GM12875 (cell line): ENCODE results near the gene TNFAIP8L2.
"Not testable (repeated sequence)": the region's sequence is repeated elsewhere in the genome, so short reads cannot be mapped to it uniquely, and the experiment has no call there.

Experiments used
- H3K4me3 ChIP-seq: one replicate; pipeline ENCODE4 v1.5.1; 2011; ENCODE audit warnings: low read depth, low read length, control low read depth
- TF ChIP-seq, protein P1 (sequence below): IDR thresholded peaks from 2 replicates; pipeline ENCODE4 v1.5.1; 2011; ENCODE audit warnings: low read depth, mild to moderate bottlenecking, control low read depth, inconsistent platforms, low read length, moderate library complexity, borderline replicate concordance; ENCODE audit not compliant: insufficient read depth

Gene TNFAIP8L2

DNA sequence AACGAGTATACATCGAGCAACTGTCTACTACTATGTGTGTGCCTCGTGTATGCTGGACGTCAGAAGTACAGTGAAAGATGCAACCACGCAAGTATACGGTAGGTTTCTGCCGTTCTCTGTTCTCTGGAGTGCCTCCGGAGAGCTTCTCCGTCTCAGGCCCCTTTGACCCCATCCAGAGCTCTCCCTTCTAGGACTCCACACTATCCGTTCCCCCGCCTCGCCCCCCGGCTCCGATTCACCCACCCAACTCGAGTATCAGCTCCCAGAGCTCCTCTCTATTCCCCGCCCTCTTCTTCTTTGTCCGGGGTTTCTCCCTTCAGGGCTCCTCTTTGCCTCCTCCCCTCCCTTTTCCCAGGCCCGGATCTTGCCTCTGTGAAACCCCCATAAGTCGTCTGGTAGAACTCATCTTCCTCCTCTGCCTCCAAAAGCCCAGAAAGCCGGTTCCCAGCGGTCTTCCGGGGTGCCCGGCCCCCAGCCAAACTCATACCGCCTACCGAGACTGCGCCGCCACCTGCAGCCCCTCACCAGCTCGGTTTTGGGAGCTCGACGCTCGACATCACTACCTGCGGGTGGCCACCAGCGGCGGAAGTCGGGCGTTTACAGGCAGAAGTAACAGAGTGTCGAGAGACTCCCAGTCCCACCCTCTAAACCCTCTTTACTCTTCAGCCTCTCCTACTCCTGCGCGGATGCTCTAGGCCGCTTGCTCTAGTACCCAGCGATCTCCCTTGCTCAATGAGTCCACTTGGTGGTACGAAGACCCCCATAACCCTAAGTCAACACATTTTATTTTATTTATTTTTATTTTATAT, 33.4 kb downstream of the TNFAIP8L2 start, which contains the start of gene VPS72:
TSS of gene VPS72 (minus strand) at position 561 of the 809 bp plus-strand sequence. CDS start at position 485, 76 bp downstream.
- TF ChIP-seq, protein P1, sequence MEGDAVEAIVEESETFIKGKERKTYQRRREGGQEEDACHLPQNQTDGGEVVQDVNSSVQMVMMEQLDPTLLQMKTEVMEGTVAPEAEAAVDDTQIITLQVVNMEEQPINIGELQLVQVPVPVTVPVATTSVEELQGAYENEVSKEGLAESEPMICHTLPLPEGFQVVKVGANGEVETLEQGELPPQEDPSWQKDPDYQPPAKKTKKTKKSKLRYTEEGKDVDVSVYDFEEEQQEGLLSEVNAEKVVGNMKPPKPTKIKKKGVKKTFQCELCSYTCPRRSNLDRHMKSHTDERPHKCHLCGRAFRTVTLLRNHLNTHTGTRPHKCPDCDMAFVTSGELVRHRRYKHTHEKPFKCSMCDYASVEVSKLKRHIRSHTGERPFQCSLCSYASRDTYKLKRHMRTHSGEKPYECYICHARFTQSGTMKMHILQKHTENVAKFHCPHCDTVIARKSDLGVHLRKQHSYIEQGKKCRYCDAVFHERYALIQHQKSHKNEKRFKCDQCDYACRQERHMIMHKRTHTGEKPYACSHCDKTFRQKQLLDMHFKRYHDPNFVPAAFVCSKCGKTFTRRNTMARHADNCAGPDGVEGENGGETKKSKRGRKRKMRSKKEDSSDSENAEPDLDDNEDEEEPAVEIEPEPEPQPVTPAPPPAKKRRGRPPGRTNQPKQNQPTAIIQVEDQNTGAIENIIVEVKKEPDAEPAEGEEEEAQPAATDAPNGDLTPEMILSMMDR, result no peak
- H3K4me3 ChIP-seq, result peak within 1 kb of the TSS; percentile 74

DNA sequence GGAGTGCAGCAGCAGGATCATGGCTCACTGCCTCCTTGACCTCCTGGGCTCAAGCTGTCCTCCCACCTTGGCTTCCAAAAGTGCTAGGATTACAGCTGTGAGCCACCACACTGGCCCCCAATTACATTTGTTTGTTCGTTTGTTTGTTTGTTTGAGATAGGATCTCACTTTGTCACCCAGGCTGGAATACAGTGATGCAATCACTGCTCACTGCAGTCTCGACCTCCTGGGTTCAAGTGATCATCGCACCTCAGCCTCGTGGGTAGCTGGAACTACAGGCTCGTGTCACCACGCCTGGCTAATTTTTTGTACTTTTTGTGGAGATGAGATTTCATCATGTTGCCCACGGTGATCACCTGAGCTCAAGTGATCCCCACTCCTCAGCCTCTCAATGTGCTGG, 35.6 kb downstream of the TNFAIP8L2 start:
- TF ChIP-seq, protein P1, result no peak
- H3K4me3 ChIP-seq, result no peak overlapping the region

DNA sequence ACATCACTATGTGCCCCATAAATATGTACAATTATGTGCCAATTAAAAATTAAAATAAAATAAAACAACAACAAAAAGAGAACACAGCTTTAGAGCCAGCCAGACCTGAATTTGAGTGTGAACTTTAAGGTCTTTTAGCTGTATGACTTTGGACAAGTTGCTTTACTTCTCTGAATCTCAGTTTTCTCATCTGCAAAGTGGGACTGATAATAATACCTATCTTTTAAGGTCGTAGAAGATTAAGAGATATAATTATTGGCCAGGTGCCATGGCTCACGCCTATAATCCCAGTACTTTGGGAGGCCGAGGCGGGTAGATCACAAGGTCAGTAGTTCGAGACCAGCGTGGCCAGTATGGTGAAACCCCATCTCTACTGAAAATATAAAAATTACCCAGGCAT, 36.9 kb downstream of the TNFAIP8L2 start:
- H3K4me3 ChIP-seq, result no peak overlapping the region
- TF ChIP-seq, protein P1, result no peak

DNA sequence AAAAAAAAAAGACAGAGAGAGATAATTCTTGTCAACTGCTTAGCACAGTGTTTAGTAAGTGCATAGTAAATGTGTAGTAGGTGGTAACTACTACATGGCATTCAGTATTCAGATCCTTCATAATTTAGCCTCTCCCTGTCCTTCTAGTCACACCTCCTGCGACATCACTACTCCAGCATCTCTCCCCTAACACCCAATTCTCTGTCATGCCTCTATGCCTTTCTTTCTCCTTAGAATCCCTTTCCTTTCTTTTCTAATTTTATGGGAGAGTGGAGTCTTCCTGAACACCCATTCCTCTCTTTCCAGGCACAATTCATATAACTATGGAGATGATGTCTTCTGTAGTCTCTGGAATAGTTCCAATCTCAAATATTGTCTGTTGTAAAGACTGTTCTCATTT, 37.4 kb downstream of the TNFAIP8L2 start:
- TF ChIP-seq, protein P1, result no peak

DNA sequence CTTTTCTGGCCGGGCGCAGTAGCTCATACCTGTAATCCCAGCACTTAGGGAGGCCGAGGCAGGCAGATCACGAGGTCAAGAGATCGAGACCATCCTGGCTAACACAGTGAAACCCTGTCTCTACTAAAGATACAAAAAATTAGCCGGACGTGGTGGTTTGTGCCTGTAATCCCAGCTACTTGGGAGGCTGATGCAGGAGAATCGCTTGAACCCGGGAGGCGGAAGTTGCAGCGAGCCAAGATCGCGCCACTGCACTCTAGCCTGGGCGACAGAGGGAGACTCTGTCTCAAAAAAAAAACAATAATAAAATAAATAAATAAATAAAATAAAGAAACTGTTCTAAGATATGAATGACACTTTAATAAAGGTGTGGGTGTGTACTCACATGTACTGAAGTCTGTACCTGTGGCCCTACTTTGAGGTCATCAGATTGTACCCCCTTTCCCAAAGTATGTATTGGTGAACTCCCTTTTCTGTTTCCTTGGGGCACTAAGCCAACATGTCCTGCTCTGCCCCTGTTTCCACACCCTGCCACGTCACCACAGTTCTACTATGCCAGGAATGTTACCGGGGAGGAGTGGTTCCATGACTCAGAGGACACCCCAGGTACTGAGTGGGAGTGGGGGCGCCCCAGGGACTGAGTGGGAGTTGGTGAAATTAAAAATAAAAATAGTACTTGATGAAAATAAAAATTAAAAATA, 38.6 kb downstream of the TNFAIP8L2 start:
- not testable (repeated sequence) for H3K4me3 ChIP-seq

More for the DNA sequence above, 37.4 kb downstream of the TNFAIP8L2 start:
- H3K4me3 ChIP-seq, result no peak overlapping the region

DNA sequence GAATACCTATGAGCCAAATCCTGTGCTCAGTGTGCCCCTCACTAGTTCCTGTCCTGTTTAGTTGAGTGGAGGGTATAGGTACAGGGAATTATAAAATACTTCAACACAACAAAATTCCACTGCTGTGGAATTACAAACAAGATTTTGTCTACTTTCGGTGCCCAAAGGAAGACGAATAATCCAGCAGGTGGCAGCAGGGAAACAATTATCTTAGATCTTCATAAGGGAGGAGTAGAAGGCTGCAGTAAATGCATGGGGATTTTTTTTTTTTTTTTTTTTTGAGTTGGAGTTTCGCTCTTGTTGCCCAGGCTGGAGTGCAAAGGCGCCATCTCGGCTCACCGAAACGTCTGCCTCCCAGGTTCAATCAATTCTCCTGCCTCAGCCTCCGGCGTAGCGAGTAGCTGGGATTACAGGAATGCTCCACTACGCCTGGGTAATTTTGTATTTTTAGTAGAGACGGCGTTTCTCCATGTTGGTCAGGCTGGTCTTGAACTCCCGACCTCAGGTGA, 39.9 kb downstream of the TNFAIP8L2 start:
- no peak overlapping the region for H3K4me3 ChIP-seq
- TF ChIP-seq, protein P1, result peak; percentile 31; the same call in 1 of the 2 replicates

DNA sequence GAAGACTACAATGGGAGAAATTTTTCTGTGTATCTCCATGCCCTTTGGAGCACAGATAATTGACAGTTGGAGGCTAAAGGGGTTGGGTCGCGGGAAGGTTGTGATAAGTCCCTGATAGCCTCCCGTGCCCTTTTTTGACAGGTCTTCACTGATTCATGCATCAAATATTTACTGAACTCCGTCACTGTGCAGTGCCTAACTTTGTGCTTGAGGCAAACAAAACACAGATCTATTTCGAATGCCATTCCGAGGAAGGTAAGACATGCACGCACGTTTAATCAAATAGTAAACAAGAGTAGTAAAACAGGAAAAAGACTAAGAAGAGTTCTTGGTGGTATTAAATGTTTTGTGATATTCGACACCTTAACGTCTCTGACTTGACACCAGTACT, 41.4 kb downstream of the TNFAIP8L2 start:
- TF ChIP-seq, protein P1, result no peak
- peak overlapping the region; percentile 78 for H3K4me3 ChIP-seq
